DND-41 (cell line): ENCODE results near the gene CTSC.

ENCODE experiments used
- EZH2 ChIP-seq: IDR thresholded peaks from 3 replicates; pipeline ENCODE4 v1.6.1; 2012; ENCODE audit warnings: borderline replicate concordance, low read depth, mild to moderate bottlenecking, moderate library complexity, low read length, inconsistent platforms; ENCODE audit not compliant: severe bottlenecking
- TF ChIP-seq, protein P1 (sequence below): IDR thresholded peaks from 2 replicates; pipeline ENCODE4 v1.5.1; 2012; ENCODE audit warnings: borderline replicate concordance, low read length, moderate library complexity, mild to moderate bottlenecking; ENCODE audit not compliant: poor library complexity, severe bottlenecking; ENCODE audit errors: extremely low read depth

GRCh38 chr11:88246696-88247095 is 90.8 kb downstream of the CTSC start:
- TF ChIP-seq, protein P1, sequence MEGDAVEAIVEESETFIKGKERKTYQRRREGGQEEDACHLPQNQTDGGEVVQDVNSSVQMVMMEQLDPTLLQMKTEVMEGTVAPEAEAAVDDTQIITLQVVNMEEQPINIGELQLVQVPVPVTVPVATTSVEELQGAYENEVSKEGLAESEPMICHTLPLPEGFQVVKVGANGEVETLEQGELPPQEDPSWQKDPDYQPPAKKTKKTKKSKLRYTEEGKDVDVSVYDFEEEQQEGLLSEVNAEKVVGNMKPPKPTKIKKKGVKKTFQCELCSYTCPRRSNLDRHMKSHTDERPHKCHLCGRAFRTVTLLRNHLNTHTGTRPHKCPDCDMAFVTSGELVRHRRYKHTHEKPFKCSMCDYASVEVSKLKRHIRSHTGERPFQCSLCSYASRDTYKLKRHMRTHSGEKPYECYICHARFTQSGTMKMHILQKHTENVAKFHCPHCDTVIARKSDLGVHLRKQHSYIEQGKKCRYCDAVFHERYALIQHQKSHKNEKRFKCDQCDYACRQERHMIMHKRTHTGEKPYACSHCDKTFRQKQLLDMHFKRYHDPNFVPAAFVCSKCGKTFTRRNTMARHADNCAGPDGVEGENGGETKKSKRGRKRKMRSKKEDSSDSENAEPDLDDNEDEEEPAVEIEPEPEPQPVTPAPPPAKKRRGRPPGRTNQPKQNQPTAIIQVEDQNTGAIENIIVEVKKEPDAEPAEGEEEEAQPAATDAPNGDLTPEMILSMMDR = no peak
- no peak for TF ChIP-seq EZH2
